ENCODE measurements around the gene ZDBF2.
A peak's percentile ranks its signal among the peaks of the same experiment; 100 is the strongest.

Gene ZDBF2

GRCh38 chr2:206276169-206276942 lies 1.9 kb downstream of the ZDBF2 start:
- H3K27me3 ChIP-seq (ENCODE audit: control insufficient read depth in 3 of 3, insufficient read depth in 3 of 3, low read depth in 1 of 3, low read length in 3 of 3), result peaks cover 0 to 24% (median 0%) of the 10 kb centered on the region in 3 experiments
- WGBS, 2 donors (ENCODE audit: extremely low coverage in 2 of 2, insufficient read length in 2 of 2, insufficient replicate concordance in 1 of 2), result no CpG with 5 or more reads among the region's 12 CpGs

GRCh38 chr2:206277503-206277902 lies 3.0 kb downstream of the ZDBF2 start:
- H3K27ac ChIP-seq (replicated peaks; ENCODE audit: low read length), result no peak overlapping the region
- no peak for DNase-seq (ENCODE audit: low spot score)
- no peak overlapping the region for H3K4me3 ChIP-seq (ENCODE audit: low read length in 2 of 2)
- no peak overlapping the region for H3K4me2 ChIP-seq (ENCODE audit: insufficient read depth, low read length, poor library complexity, severe bottlenecking)
- WGBS, 2 donors (ENCODE audit: extremely low coverage in 2 of 2, insufficient read length in 2 of 2, insufficient replicate concordance in 1 of 2), result no CpG with 5 or more reads among the region's 3 CpGs
- H3K79me1 ChIP-seq (ENCODE audit: low read depth, low read length), result peaks cover 4% of the 10 kb centered on the region
- H3K9me3 ChIP-seq (replicated peaks in 1 of 2; ENCODE audit: control insufficient read depth in 2 of 2, insufficient read depth in 1 of 2, low read depth in 1 of 2, low read length in 2 of 2), result no peaks in the 10 kb centered on the region
- H3K18ac ChIP-seq (ENCODE audit: low read length), result no peak overlapping the region
- no peak overlapping the region for H3K4ac ChIP-seq (ENCODE audit: low read length)
- no peak overlapping the region for H2BK120ac ChIP-seq (ENCODE audit: low read depth, low read length)
- H2BK5ac ChIP-seq (ENCODE audit: low read length), result no peak overlapping the region
- H2AK5ac ChIP-seq (ENCODE audit: low read depth, low read length), result no peak overlapping the region
- no peak overlapping the region for H4K8ac ChIP-seq (ENCODE audit: low read depth, low read length)
- H3K4me1 ChIP-seq (ENCODE audit: control insufficient read depth in 2 of 2, insufficient read depth in 1 of 2, low read depth in 1 of 2, low read length in 2 of 2), result peaks cover 0 to 4% of the 10 kb centered on the region in 2 donors
- no peak overlapping the region for H4K91ac ChIP-seq (ENCODE audit: low read depth, low read length, poor library complexity)
- H2AFZ ChIP-seq (ENCODE audit: low read length), result no peak overlapping the region
- H3K9ac ChIP-seq (ENCODE audit: low read depth, low read length, poor library complexity), result no peak overlapping the region
- H3K14ac ChIP-seq (ENCODE audit: low read length), result no peak overlapping the region
- peaks cover 0 to 15% (median 0%) of the 10 kb centered on the region in 3 experiments for H3K27me3 ChIP-seq (ENCODE audit: control insufficient read depth in 3 of 3, insufficient read depth in 3 of 3, low read depth in 1 of 3, low read length in 3 of 3)
- H3K36me3 ChIP-seq (replicated peaks in 1 of 2; ENCODE audit: control insufficient read depth in 2 of 2, insufficient read depth in 2 of 2, low read length in 2 of 2), result peaks cover 2 to 26% of the 10 kb centered on the region in 2 donors
- no peak overlapping the region for H2BK15ac ChIP-seq (ENCODE audit: low read length)
- no peak overlapping the region for H2BK12ac ChIP-seq (ENCODE audit: low read length)
- H3K23ac ChIP-seq (ENCODE audit: low read depth, low read length, poor library complexity), result no peak overlapping the region

More at GRCh38 chr2:206276169-206276942, 1.9 kb downstream of the ZDBF2 start:
- peak overlapping the region in 1 of 2 donors; percentile 68 for H3K4me3 ChIP-seq (ENCODE audit: low read length in 2 of 2)
- no peaks in the 10 kb centered on the region for H3K9me3 ChIP-seq (replicated peaks in 1 of 2; ENCODE audit: control insufficient read depth in 2 of 2, insufficient read depth in 1 of 2, low read depth in 1 of 2, low read length in 2 of 2)
- no peak overlapping the region for H2AK5ac ChIP-seq (ENCODE audit: low read depth, low read length)
- H4K91ac ChIP-seq (ENCODE audit: low read depth, low read length, poor library complexity), result no peak overlapping the region
- no peak overlapping the region for H3K4me2 ChIP-seq (ENCODE audit: insufficient read depth, low read length, poor library complexity, severe bottlenecking)
- H2BK5ac ChIP-seq (ENCODE audit: low read length), result no peak overlapping the region
- no peak overlapping the region for H2BK12ac ChIP-seq (ENCODE audit: low read length)
- H3K14ac ChIP-seq (ENCODE audit: low read length), result no peak overlapping the region
- H3K27ac ChIP-seq (replicated peaks; ENCODE audit: low read length), result no peak overlapping the region
- no peak overlapping the region for H3K18ac ChIP-seq (ENCODE audit: low read length)
- H3K9ac ChIP-seq (ENCODE audit: low read depth, low read length, poor library complexity), result no peak overlapping the region
- H3K79me1 ChIP-seq (ENCODE audit: low read depth, low read length), result peaks cover 4% of the 10 kb centered on the region
- DNase-seq (ENCODE audit: low spot score), result no peak
- no peak overlapping the region for H2BK120ac ChIP-seq (ENCODE audit: low read depth, low read length)
- peaks cover 0 to 15% of the 10 kb centered on the region in 2 donors for H3K36me3 ChIP-seq (replicated peaks in 1 of 2; ENCODE audit: control insufficient read depth in 2 of 2, insufficient read depth in 2 of 2, low read length in 2 of 2)
- no peak overlapping the region for H4K8ac ChIP-seq (ENCODE audit: low read depth, low read length)
- no peak overlapping the region for H3K4ac ChIP-seq (ENCODE audit: low read length)
- H2BK15ac ChIP-seq (ENCODE audit: low read length), result no peak overlapping the region
- no peak overlapping the region for H3K23ac ChIP-seq (ENCODE audit: low read depth, low read length, poor library complexity)
- no peak overlapping the region for H2AFZ ChIP-seq (ENCODE audit: low read length)
- H3K4me1 ChIP-seq (ENCODE audit: control insufficient read depth in 2 of 2, insufficient read depth in 1 of 2, low read depth in 1 of 2, low read length in 2 of 2), result peaks cover 0 to 4% of the 10 kb centered on the region in 2 donors

- no peaks in the 10 kb centered on the region for H3K27me3 ChIP-seq (ENCODE audit: control insufficient read depth in 3 of 3, insufficient read depth in 3 of 3, low read depth in 1 of 3, low read length in 3 of 3)
- H2BK120ac ChIP-seq (ENCODE audit: low read depth, low read length), result no peak overlapping the region
- no peak overlapping the region for H2BK15ac ChIP-seq (ENCODE audit: low read length)
- no peak overlapping the region for H4K8ac ChIP-seq (ENCODE audit: low read depth, low read length)
- H2AK5ac ChIP-seq (ENCODE audit: low read depth, low read length), result no peak overlapping the region
- peaks cover 6 to 22% of the 10 kb centered on the region in 2 donors for H3K9me3 ChIP-seq (replicated peaks in 1 of 2; ENCODE audit: control insufficient read depth in 2 of 2, insufficient read depth in 1 of 2, low read depth in 1 of 2, low read length in 2 of 2)
- no peak overlapping the region for H2BK12ac ChIP-seq (ENCODE audit: low read length)
- no peak overlapping the region for H3K14ac ChIP-seq (ENCODE audit: low read length)
- no peak for DNase-seq (ENCODE audit: low spot score)
- no peak overlapping the region for H3K23ac ChIP-seq (ENCODE audit: low read depth, low read length, poor library complexity)
- H3K27ac ChIP-seq (replicated peaks; ENCODE audit: low read length), result no peak overlapping the region
- no peak overlapping the region for H3K4ac ChIP-seq (ENCODE audit: low read length)
- H2BK5ac ChIP-seq (ENCODE audit: low read length), result no peak overlapping the region
- no peak overlapping the region for H2AFZ ChIP-seq (ENCODE audit: low read length)
- H4K91ac ChIP-seq (ENCODE audit: low read depth, low read length, poor library complexity), result no peak overlapping the region
- H3K4me2 ChIP-seq (ENCODE audit: insufficient read depth, low read length, poor library complexity, severe bottlenecking), result no peak overlapping the region
- peaks cover 7 to 54% of the 10 kb centered on the region in 2 donors for H3K36me3 ChIP-seq (replicated peaks in 1 of 2; ENCODE audit: control insufficient read depth in 2 of 2, insufficient read depth in 2 of 2, low read length in 2 of 2)
- WGBS, 2 donors (ENCODE audit: extremely low coverage in 2 of 2, insufficient read length in 2 of 2, insufficient replicate concordance in 1 of 2), result no CpG with 5 or more reads among the region's 8 CpGs
- H3K18ac ChIP-seq (ENCODE audit: low read length), result no peak overlapping the region
- no peaks in the 10 kb centered on the region for H3K4me1 ChIP-seq (ENCODE audit: control insufficient read depth in 2 of 2, insufficient read depth in 1 of 2, low read depth in 1 of 2, low read length in 2 of 2)
- peaks cover 4% of the 10 kb centered on the region for H3K79me1 ChIP-seq (ENCODE audit: low read depth, low read length)
- H3K9ac ChIP-seq (ENCODE audit: low read depth, low read length, poor library complexity), result no peak overlapping the region
- H3K4me3 ChIP-seq (ENCODE audit: low read length in 2 of 2), result no peak overlapping the region
Measured at GRCh38 chr2:206282746-206283145, 8.3 kb downstream of the ZDBF2 start.

DNA sequence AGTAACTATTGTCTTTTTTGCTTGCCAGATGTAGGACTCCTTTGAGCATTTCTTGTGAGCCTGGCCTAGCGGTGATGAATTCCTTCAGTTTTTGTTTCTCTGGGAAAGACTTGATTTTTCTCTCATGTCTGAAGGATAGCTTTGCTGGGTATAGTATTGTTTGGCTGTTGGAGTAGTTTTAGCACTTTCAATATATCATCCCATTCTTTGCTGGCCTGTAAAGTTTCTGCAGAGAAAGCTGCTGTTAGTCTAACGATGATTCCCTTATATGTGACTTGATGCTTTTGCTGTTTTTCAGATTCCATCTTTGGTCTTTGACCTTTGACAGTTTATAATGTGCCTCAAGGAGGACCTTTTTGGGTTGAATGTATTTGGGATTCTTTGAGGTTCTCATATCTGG lies 12.7 kb downstream of the ZDBF2 start:
- Histone ChIP-seq H4K8ac (ENCODE audit: low read depth, low read length) (no peak overlapping the region), H3K18ac (ENCODE audit: low read length) (no peak overlapping the region), H3K79me1 (ENCODE audit: low read depth, low read length) (peaks cover 11% of the 10 kb centered on the region), H2BK15ac (ENCODE audit: low read length) (no peak overlapping the region), H3K36me3 (replicated peaks in 1 of 2; ENCODE audit: control insufficient read depth in 2 of 2, insufficient read depth in 2 of 2, low read length in 2 of 2) (peaks cover 13 to 63% of the 10 kb centered on the region in 2 donors), H4K91ac (ENCODE audit: low read depth, low read length, poor library complexity) (no peak overlapping the region), H2AK5ac (ENCODE audit: low read depth, low read length) (no peak overlapping the region), H2BK12ac (ENCODE audit: low read length) (no peak overlapping the region), H3K4me3 (ENCODE audit: low read length in 2 of 2) (no peak overlapping the region), H2BK120ac (ENCODE audit: low read depth, low read length) (no peak overlapping the region), H3K27me3 (ENCODE audit: control insufficient read depth in 3 of 3, insufficient read depth in 3 of 3, low read depth in 1 of 3, low read length in 3 of 3) (no peaks in the 10 kb centered on the region), H3K23ac (ENCODE audit: low read depth, low read length, poor library complexity) (no peak overlapping the region), H3K4ac (ENCODE audit: low read length) (no peak overlapping the region), H3K4me1 (ENCODE audit: control insufficient read depth in 2 of 2, insufficient read depth in 1 of 2, low read depth in 1 of 2, low read length in 2 of 2) (no peaks in the 10 kb centered on the region), H3K4me2 (ENCODE audit: insufficient read depth, low read length, poor library complexity, severe bottlenecking) (no peak overlapping the region), H2BK5ac (ENCODE audit: low read length) (no peak overlapping the region), H3K9ac (ENCODE audit: low read depth, low read length, poor library complexity) (no peak overlapping the region), H3K27ac (replicated peaks; ENCODE audit: low read length) (no peak overlapping the region), H3K14ac (ENCODE audit: low read length) (no peak overlapping the region), H3K9me3 (replicated peaks in 1 of 2; ENCODE audit: control insufficient read depth in 2 of 2, insufficient read depth in 1 of 2, low read depth in 1 of 2, low read length in 2 of 2) (peaks cover 19 to 59% of the 10 kb centered on the region in 2 donors), H2AFZ (ENCODE audit: low read length) (no peak overlapping the region)
- no CpG with 5 or more reads among the region's 2 CpGs for WGBS, 2 donors (ENCODE audit: extremely low coverage in 2 of 2, insufficient read length in 2 of 2, insufficient replicate concordance in 1 of 2)
- no peak for DNase-seq (ENCODE audit: low spot score)

Data from neuronal stem cell (in vitro differentiated cells).